Fibroblast of the aortic adventitia (primary cell): ENCODE measurements around the gene ABCG2. TPM values are rescaled to one million over a fixed set of nuclear protein-coding genes. Genes with fewer than 3 reads are reported as not detected.
A peak's percentile ranks its signal among the peaks of the same experiment; 100 is the strongest.
"Not testable (repeated sequence)": the region's sequence is repeated elsewhere in the genome, so short reads cannot be mapped to it uniquely, and the experiment has no call there.

Source experiments
- DNase-seq: peaks from one replicate; pipeline ENCODE4 v3.0.0-alpha.2; 2010; ENCODE audit warnings: low read depth
- H3K4me3 ChIP-seq: 2 replicates; pipeline ENCODE4 v1.5.1; 2011; ENCODE audit warnings: low read depth, mild to moderate bottlenecking, control low read depth, low read length, moderate library complexity
- total RNA-seq: library from RNA; depleted of rRNA; stranded (reverse); fragments of >200 nt; gene quantifications from 2 replicates; pipeline ENCODE4 v1.2.3, GENCODE V29; 2012; ENCODE audit warnings: low replicate concordance
- TF ChIP-seq, protein P1 (sequence below): IDR thresholded peaks from 2 replicates; pipeline ENCODE4 v1.5.1; 2011; ENCODE audit warnings: mild to moderate bottlenecking, low read length, control low read depth, inconsistent platforms; ENCODE audit not compliant: insufficient read depth

ABCG2 gene
- total RNA-seq, 1 donor, result 7.0 TPM

DNA sequence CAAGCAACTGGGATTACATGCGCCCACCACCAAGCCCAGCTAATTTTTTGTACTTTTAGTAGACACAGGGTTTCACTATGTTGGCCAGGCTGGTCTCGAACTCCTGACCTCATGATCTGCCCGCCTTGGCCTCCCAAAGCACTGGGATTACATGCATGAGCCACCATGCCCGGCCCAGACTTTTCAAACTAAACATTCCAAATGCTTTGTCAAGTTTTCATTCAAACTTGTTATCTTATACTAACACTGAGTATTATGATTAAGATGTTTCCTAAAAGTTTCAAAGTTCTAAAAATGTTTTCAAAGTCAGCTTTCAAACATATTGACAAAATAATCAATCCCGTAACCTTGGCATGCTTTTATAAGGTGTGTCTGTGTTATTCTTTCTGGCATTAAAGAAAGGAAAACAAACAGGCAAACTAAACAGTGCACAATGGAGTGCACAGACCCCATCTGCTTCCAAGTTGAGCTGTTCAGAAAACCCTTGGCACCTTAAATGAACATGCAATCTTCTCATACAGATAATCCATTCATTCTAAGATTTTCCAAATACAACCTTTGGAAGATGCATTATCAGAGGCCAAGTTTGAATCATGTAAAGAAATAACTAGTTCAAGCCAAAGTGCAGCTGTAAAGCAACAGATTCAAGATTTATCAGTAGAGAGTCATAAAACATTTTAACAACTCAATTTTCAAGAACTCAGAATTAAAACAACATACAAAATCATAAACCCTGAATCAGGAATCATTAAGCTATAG lies 49.1 kb downstream of the ABCG2 start:
- TF ChIP-seq, protein P1, sequence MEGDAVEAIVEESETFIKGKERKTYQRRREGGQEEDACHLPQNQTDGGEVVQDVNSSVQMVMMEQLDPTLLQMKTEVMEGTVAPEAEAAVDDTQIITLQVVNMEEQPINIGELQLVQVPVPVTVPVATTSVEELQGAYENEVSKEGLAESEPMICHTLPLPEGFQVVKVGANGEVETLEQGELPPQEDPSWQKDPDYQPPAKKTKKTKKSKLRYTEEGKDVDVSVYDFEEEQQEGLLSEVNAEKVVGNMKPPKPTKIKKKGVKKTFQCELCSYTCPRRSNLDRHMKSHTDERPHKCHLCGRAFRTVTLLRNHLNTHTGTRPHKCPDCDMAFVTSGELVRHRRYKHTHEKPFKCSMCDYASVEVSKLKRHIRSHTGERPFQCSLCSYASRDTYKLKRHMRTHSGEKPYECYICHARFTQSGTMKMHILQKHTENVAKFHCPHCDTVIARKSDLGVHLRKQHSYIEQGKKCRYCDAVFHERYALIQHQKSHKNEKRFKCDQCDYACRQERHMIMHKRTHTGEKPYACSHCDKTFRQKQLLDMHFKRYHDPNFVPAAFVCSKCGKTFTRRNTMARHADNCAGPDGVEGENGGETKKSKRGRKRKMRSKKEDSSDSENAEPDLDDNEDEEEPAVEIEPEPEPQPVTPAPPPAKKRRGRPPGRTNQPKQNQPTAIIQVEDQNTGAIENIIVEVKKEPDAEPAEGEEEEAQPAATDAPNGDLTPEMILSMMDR, result no peak
- no peak overlapping the region for H3K4me3 ChIP-seq
- peak; percentile 59 for DNase-seq

DNA sequence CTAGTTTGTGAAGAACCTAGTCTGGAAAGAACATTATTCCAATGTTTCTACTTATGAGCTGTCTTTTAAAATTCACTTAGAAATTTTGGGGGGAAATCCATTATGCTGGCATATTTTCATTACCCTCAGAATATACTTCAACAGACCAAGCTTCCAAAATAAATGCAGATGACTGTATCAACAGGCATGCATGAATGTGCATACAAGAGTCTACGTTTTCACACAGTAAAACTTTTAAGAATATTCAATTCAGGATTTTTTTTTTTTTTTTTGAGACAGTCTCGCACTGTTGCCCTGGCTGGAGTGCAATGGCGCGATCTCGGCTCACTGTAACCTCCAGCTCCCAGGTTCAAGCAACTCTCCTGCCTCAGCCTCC lies 49.7 kb downstream of the ABCG2 start:
- H3K4me3 ChIP-seq, result no peak overlapping the region
- DNase-seq, result no peak
- TF ChIP-seq, protein P1, result no peak

DNA sequence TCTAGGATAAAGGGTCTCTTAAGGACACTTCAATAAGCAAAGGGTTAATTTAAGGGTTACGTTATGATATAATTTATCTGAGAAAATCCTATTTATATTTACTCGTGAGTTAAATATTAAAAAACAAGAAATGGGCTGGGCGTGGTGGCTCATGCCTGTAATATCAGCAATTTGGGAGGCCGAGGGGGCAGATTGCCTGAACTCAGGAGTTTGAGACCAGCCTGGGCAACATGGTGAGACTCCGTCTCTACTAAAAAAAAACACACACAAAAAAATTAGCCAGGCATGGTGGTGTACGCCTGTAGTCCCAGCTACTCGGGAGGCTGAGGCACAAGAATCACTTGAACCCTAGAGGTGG lies 50.4 kb downstream of the ABCG2 start:
- H3K4me3 ChIP-seq, DNase-seq: not testable (repeated sequence)

DNA sequence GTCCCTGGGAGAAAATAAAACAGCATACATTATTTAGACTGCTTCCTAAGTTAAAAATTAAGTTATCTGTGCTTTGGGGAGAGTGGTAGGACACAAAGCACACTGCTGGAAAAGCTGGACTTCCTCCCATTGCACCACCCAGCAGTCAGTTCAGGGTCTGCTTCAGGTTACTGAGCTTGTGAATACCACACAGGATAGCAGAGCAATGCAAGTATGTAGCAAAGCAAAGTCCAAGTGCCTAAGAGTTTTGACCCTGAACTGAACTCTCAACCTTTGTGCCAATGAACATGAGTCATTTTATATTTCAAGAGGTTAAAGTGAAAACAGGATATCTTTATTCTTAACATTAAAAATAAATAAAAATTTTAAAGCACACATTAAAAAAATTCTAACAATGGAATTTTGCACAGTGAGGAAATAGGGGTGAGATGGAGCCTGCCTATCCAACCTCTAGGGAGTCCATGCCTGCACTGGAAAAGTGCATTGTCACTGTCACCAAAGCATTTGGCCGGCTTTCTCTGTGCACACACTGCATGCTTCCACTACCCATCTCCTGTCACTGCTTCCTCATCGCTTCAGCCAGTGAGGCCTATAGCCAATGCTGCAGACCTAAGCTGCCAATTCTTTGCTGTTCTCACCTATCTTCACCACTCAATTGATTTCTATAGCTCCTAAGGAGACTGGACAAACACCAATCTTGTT lies 50.9 kb downstream of the ABCG2 start:
- TF ChIP-seq, protein P1, result no peak
- DNase-seq, result peak; percentile 47

DNA sequence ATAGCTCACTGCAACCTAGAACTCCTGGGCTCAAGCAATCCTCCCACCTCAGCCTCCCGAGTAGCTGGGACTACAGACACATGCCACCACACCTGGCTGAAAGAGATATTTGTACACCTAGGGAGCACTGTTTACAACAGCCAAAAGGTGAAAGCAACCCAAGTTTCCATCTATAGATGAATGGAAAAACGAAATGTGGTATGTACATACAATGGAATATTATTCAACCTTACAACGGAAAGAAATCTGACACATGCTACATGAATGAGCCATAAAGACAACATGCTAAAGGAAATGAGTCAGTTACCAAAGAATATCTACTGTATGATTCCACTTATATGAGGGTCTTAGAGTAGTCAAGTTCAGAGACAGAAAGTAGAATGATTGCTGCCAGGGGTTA lies 52.2 kb downstream of the ABCG2 start:
- TF ChIP-seq, protein P1, result no peak
- no peak overlapping the region for H3K4me3 ChIP-seq
- peak; percentile 39 for DNase-seq

More for the DNA sequence above, 50.9 kb downstream of the ABCG2 start:
- no peak overlapping the region for H3K4me3 ChIP-seq

DNA sequence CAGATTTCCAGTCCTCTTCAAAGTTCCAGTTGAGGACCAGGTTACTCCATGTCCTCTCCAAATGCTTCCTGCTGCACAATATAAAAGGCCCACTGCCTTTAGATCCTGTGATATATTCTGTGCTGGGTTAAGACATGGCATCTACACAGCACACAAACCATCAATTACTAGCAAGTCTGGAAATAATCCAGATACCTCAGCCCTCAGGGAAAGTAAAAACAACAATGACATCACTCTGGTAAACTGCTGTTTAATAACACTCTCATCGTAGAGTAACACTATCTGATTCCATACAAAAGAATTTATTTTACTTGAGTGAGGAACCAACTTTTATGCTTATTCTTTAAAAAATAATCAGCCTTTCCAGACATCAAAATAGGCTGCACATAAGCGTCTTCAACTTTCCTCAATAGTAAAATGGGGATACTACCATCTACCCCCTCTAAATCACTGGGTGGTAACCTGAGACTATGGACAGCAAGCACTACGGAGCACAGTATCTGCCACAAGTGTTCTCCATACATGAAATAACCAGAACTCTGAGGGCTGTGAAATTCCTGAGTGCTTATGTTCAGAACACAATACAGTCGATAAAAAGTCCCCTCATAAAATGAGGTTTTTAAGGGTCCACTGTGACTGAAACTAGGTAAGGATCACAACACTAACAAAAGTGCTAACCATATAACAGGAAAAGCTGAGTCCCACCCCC lies 53.4 kb downstream of the ABCG2 start:
- TF ChIP-seq, protein P1, result no peak
- DNase-seq, result peak; percentile 66
- H3K4me3 ChIP-seq, result no peak overlapping the region

DNA sequence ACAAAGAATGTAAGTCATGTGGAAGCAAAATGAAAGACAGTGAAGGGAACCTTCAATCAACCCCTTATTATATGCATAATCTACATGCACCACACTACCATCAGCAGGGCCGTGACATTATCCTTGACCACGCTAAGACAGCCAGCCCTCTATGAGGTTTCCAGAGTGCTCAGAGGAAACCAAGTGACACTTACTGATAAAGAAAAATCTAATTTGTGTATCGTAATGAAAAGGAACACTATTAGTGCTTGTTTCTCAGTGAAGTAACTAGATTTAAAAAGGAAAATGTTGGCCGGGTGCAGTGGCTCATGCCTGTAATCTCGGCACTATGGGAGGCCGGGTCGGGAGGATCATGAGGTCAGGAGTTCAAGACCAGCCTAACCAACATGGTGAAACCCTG lies 56.4 kb downstream of the ABCG2 start:
- DNase-seq, result no peak
- TF ChIP-seq, protein P1, result no peak
- no peak overlapping the region for H3K4me3 ChIP-seq
